ENCODE results near the gene CHRDL2.

GRCh38 chr11:74687237-74688023 is 43.8 kb downstream of the CHRDL2 start:
- TF ChIP-seq CTCF (IDR thresholded peaks at IDR 0.05; ENCODE audit: low read length) (no peak), EZH2 (IDR thresholded peaks at IDR 0.05; ENCODE audit: borderline replicate concordance, low read length) (no peak)

Measured in OCI-LY1 (cell line).